ENCODE measurements around the gene COPZ2.
"Not testable (repeated sequence)": the region's sequence is repeated elsewhere in the genome, so short reads cannot be mapped to it uniquely, and the experiment has no call there.

DNA sequence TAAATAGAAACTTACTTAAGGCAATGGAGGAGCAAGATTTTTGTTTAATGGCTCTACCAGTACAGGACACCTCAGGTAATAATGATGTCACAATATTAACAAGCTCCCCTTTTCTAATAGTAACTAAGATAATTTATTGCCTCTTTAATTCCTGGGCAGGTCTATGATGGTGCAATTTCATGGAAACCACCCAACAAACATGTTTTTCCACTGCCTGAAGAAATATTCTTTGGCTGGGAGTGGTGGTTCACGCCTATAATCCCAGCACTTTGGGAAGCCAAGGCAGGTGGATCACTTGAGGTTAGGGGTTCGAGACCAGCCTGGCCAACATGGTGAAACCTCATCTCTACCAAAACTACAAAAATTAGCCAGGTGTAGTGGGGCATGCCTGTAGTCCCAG lies 30.2 kb upstream of the COPZ2 start:
- not testable (repeated sequence) for TF ChIP-seq YY1 (IDR thresholded peaks at IDR 0.05; ENCODE audit: insufficient read depth, insufficient read length); ZNF274 (IDR thresholded peaks at IDR 0.05; ENCODE audit: low read depth, low read length); SUZ12 (IDR thresholded peaks at IDR 0.05; ENCODE audit: extremely low read depth, insufficient read depth, insufficient read length)

Measured in NT2/D1 (cell line).